NB4 (cell line): ENCODE measurements around the gene PLEKHG3.

Source experiments
- DNase-seq: peaks from one replicate; pipeline ENCODE4 v3.0.0; 2010; ENCODE audit warnings: low read depth
- H3K4me3 ChIP-seq: one replicate; pipeline ENCODE4 v1.5.1; 2011; ENCODE audit warnings: mild to moderate bottlenecking, low read depth, low read length, moderate library complexity
- MYC ChIP-seq: IDR thresholded peaks from 2 replicates; pipeline ENCODE4 v1.6.1; 2011; ENCODE audit warnings: low read depth, low read length
- POLR2A ChIP-seq: IDR thresholded peaks from 2 replicates; pipeline ENCODE4 v1.6.1; 2011; ENCODE audit warnings: mild to moderate bottlenecking; ENCODE audit not compliant: insufficient read length; ENCODE audit errors: extremely low read depth
- TF ChIP-seq, protein P1 (sequence below): IDR thresholded peaks from 2 replicates; pipeline ENCODE4 v1.6.1; 2011; ENCODE audit warnings: low read depth, low read length
- TF ChIP-seq, protein P2 (sequence below): IDR thresholded peaks from one replicate; pipeline ENCODE4 v1.5.1; 2012; ENCODE audit warnings: low read depth, low read length

The PLEKHG3 gene

DNA sequence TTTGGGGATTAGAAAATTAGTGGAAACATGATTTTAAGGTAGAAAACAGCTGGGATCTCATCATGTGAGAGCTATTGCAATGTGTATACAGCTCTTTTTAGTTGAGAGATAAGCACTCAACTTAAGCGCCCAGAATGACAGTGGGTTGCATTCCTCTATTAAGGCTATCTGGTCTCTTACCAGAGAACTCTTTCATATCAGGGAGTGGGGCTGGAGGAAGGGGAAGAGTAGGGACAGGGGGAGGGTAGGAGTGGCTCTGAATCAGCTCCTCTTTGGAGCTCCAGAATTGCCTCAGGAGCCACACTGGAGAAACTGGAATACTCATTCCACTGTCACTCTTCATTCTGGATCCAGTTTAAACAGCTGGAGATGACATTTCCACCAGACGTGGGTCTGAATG is 9.2 kb upstream of the PLEKHG3 start:
- no peak overlapping the region for H3K4me3 ChIP-seq
- DNase-seq = no peak
- TF ChIP-seq POLR2A (no peak), MYC (no peak)
- TF ChIP-seq, protein P1, sequence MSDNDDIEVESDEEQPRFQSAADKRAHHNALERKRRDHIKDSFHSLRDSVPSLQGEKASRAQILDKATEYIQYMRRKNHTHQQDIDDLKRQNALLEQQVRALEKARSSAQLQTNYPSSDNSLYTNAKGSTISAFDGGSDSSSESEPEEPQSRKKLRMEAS = no peak
- TF ChIP-seq, protein P2, sequence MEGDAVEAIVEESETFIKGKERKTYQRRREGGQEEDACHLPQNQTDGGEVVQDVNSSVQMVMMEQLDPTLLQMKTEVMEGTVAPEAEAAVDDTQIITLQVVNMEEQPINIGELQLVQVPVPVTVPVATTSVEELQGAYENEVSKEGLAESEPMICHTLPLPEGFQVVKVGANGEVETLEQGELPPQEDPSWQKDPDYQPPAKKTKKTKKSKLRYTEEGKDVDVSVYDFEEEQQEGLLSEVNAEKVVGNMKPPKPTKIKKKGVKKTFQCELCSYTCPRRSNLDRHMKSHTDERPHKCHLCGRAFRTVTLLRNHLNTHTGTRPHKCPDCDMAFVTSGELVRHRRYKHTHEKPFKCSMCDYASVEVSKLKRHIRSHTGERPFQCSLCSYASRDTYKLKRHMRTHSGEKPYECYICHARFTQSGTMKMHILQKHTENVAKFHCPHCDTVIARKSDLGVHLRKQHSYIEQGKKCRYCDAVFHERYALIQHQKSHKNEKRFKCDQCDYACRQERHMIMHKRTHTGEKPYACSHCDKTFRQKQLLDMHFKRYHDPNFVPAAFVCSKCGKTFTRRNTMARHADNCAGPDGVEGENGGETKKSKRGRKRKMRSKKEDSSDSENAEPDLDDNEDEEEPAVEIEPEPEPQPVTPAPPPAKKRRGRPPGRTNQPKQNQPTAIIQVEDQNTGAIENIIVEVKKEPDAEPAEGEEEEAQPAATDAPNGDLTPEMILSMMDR = no peak

DNA sequence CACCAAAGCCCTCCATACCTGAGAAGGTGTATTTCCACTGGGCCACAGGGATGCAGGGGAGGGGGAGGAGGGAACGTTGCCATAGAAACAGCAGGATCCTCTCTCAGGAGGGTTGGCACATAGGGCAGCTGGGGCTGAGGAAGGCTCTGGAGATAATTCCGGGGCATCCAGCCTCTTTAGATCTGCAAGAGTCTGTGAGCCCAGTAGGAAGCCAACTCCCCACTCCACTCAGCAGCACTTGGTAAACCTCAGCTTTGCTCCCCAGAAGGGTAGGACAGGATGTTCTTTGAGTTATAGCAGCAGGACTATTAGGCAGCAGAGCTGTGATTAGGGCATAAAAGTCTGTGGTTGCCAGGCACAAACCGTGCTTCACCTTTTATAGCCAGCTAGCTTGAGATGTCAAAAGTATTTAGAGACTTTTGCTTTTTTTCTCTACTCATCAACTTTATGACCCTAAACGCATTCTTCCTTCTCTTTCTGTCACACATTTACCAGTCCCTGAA is 7.8 kb upstream of the PLEKHG3 start:
- no peak for DNase-seq
- TF ChIP-seq, protein P2 = no peak
- TF ChIP-seq MYC (no peak), POLR2A (no peak)
- TF ChIP-seq, protein P1 = no peak
- H3K4me3 ChIP-seq = no peak overlapping the region

DNA sequence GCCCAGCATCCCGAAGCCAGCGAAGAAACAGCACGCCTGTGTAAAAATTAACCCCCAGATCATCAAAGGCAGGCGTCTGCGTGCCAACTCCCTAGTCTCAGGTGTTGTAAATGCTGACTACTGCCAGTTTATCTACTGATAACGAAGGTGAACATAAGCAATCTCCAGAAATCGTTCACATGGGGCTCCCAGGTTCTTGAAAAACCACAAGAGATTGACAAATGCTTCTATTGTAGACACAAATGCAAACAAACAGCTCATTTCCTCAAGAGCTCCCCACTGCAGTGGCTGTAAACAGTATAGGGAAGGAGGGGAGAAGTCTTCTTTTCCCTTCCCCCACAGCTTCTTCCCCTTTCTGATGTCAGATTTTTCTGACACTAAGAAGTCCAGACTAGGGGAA is 5.3 kb upstream of the PLEKHG3 start:
- no peak overlapping the region for H3K4me3 ChIP-seq
- peak; percentile 85 for DNase-seq
- TF ChIP-seq, protein P1 = peak; percentile 36; the same call in 1 of the 2 replicates
- TF ChIP-seq, protein P2 = no peak
- TF ChIP-seq POLR2A (no peak), MYC (peak; percentile 42)

DNA sequence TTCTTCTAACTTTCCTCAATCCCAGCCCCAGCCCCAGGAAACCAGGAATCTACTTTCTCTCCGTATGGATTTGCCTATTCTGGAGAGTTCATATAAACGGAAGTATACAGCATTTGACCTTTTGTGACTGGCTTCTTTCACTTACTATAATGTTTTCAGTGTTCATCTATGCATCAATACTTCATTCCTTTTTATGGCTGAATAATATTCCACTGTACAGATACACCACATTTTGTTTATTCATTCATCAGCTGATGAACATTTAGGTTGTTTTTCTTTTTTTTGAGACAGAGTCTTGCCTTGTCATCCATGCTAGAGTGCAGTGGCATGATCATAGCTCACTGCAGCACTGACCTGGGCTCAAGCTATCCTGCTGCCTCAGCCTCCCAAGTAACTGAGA is 3.9 kb upstream of the PLEKHG3 start:
- TF ChIP-seq MYC (no peak), POLR2A (no peak)
- TF ChIP-seq, protein P2 = no peak
- TF ChIP-seq, protein P1 = no peak
- no peak overlapping the region for H3K4me3 ChIP-seq
- DNase-seq = no peak

DNA sequence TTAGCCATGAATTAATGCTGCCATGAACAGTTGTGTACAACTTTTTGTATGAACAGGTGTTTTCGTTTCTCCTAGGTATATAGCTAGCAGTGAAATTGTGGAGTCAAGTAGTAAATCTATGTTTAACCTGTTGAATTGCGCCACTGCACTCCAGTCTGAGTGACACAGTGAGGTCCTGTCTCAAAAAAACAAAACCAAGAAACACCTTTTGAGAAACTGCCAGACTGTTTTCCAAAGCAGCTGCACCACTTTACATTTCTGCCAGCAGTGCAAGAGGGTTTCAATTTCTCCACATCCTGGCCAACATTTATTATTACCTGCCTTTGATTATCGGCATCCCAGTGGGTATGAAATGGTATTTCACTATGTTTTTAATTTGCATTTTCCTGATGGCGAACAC is 3.3 kb upstream of the PLEKHG3 start:
- no peak for DNase-seq
- no peak overlapping the region for H3K4me3 ChIP-seq
- TF ChIP-seq, protein P2 = no peak
- TF ChIP-seq MYC = no peak
- no peak for TF ChIP-seq POLR2A
- TF ChIP-seq, protein P1 = no peak

DNA sequence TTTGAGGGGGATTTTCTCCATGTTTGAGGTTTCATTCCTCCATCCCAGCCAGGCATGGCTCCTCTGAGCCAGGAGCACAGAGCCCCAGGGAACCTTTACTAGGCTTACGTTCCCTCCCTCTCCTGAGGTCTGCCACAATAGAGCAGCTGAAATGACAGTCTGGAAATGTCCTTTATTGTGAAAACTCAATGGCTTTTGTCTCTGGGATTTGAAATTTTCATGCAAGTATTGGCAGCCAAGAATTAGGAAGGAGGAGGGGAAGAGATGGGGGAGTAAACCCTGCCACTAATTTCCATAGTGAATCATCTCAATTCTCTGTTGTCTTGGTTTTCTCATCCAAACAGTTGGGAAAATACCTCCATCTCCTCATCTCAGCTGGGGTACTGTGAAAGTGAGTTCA is 2.6 kb upstream of the PLEKHG3 start:
- H3K4me3 ChIP-seq = no peak overlapping the region
- TF ChIP-seq, protein P2 = no peak
- TF ChIP-seq, protein P1 = no peak
- TF ChIP-seq POLR2A (no peak), MYC (no peak)
- no peak for DNase-seq
